Measurements from ENCODE around the gene APOA1.
A peak's percentile ranks its signal among the peaks of the same experiment; 100 is the strongest.

APOA1 gene

GRCh38 chr11:116832350-116833290 lies 4.8 kb downstream of the APOA1 start:
- TF ChIP-seq CTCF (conservative IDR thresholded peaks at IDR 0.05; ENCODE audit: control insufficient read depth, insufficient read depth, low read depth, low read length): no peak
- DNase-seq (ENCODE audit: low read depth): no peak
- no peak overlapping the region for H3K4me3 ChIP-seq (ENCODE audit: control insufficient read depth, low read depth, low read length)

- TF ChIP-seq CTCF (conservative IDR thresholded peaks at IDR 0.05; ENCODE audit: control insufficient read depth, insufficient read depth, low read depth, low read length): no peak
- H3K4me3 ChIP-seq (ENCODE audit: control insufficient read depth, low read depth, low read length): no peak overlapping the region
- DNase-seq (ENCODE audit: low read depth): no peak
Observed at GRCh38 chr11:116831790-116832349, 5.6 kb downstream of the APOA1 start.

GRCh38 chr11:116830184-116830912 lies 7.1 kb downstream of the APOA1 start:
- DNase-seq (ENCODE audit: low read depth): no peak
- no peak overlapping the region for H3K4me3 ChIP-seq (ENCODE audit: control insufficient read depth, low read depth, low read length)
- TF ChIP-seq CTCF (conservative IDR thresholded peaks at IDR 0.05; ENCODE audit: control insufficient read depth, insufficient read depth, low read depth, low read length): no peak

GRCh38 chr11:116829525-116830183 lies 7.8 kb downstream of the APOA1 start, which contains the start of gene APOC3:
Gene APOC3, plus strand, starts transcription at chr11:116829907. Its CDS starts 676 bp downstream, at chr11:116830583.
- no peak within 1 kb of the TSS for H3K4me3 ChIP-seq (ENCODE audit: control insufficient read depth, low read depth, low read length)
- TF ChIP-seq CTCF (conservative IDR thresholded peaks at IDR 0.05; ENCODE audit: control insufficient read depth, insufficient read depth, low read depth, low read length): no peak
- peak; percentile 49 for DNase-seq (ENCODE audit: low read depth)

GRCh38 chr11:116828632-116829524 lies 8.5 kb downstream of the APOA1 start:
- no peak overlapping the region for H3K4me3 ChIP-seq (ENCODE audit: control insufficient read depth, low read depth, low read length)
- TF ChIP-seq CTCF (conservative IDR thresholded peaks at IDR 0.05; ENCODE audit: control insufficient read depth, insufficient read depth, low read depth, low read length): no peak
- DNase-seq (ENCODE audit: low read depth): no peak

Data from fibroblast of mammary gland (primary cell).